K562 (cell line): ENCODE data around the gene CTNNA3.

ENCODE experiments used
- CCAR2 ChIP-seq: fragments of 200-400 bp; formaldehyde crosslinking; IDR thresholded peaks from 2 replicates; pipeline ENCODE4 v1.6.1; 2017; ENCODE audit warnings: mild to moderate bottlenecking, low read depth, low read length
- ELF1 ChIP-seq: fragments of 200-800 bp; sonication (Bioruptor generic); IDR thresholded peaks from 2 replicates; pipeline ENCODE4 v1.6.1; 2016; ENCODE audit warnings: missing genetic modification characterization, missing compliant biosample characterization
- POU5F1 ChIP-seq: fragments of 150-350 bp; IDR thresholded peaks from 2 replicates; pipeline ENCODE4 v1.6.1; 2014; ENCODE audit warnings: borderline replicate concordance, low read length, low read depth, mild to moderate bottlenecking; ENCODE audit not compliant: partially characterized antibody
- TBP ChIP-seq: optimal IDR thresholded peaks from 2 replicates; pipeline ENCODE3; 2011; ENCODE audit warnings: low read depth, low read length, improper control_type of control experiment
- ZNF274 ChIP-seq: IDR thresholded peaks from 2 replicates; pipeline ENCODE4 v1.6.1; 2011; ENCODE audit warnings: low read depth, mild to moderate bottlenecking, low read length, moderate library complexity, borderline replicate concordance
- TF ChIP-seq, protein P1 (sequence below), 3 experiments: fragments of 200-800 bp in 1 of 3; sonication (Bioruptor generic) in 1 of 3; sonication (generic) in 1 of 3; formaldehyde crosslinking in 1 of 3; IDR thresholded peaks; 2 replicates each; pipeline versions ENCODE4 v1.6.1 to v1.8.0; 2016 to 2022; ENCODE audit warnings: mild to moderate bottlenecking in 2 of 3, missing compliant biosample characterization in 2 of 3, missing genetic modification characterization in 2 of 3, missing genetic modification reagents in 1 of 3

DNA sequence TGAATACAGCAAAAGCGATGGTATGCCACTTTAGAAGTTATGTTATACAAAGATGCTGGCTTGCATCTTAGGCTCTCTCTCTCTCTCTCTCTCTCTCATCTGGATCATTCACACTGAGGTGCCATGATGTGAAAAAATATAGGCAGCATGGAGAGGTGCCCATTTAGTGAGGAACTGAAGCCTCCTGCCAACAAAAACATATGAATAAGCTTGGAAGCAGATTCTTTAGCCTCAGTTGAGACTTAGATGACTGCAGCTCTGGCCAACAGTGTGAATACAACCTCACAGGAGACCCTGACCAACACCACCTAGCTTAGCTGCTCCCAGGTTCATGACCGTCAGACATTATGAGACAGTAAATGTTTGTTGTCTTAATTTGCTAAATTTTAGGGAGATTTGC lies 1330.3 kb downstream of the CTNNA3 start:
- TF ChIP-seq, protein P1, sequence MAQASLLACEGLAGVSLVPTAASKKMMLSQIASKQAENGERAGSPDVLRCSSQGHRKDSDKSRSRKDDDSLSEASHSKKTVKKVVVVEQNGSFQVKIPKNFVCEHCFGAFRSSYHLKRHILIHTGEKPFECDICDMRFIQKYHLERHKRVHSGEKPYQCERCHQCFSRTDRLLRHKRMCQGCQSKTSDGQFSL (CRISPR knock-in tag; IDR thresholded peaks at IDR 0.05): no peak
- TF ChIP-seq, protein P1 (tag; IDR thresholded peaks at IDR 0.05): no peak
- TF ChIP-seq ELF1: no peak
- no peak for TF ChIP-seq POU5F1
- TF ChIP-seq ZNF274: no peak
- TF ChIP-seq TBP: no peak
- no peak for TF ChIP-seq CCAR2
